ENCODE results near the gene MARCHF9.

DNA sequence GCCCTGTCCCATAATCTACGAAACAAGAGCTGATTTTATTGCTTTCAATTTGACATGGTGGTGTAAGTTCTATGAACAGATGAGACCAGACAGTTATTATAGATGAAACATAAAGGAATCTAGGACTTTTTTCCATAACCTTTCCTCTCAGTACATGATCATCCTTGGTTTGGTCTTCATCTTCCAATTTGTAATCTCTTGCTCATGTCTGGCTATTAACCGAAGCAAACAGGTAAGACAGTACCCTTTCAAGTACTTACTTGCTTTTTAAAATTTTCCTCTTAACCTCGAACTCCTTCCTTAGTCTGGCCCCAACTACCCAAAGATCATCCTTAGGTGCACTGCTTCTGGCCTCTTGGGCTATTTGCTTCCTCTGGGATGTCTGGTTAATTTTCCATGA, 8.9 kb upstream of the MARCHF9 start:
- TF ChIP-seq, protein P1, sequence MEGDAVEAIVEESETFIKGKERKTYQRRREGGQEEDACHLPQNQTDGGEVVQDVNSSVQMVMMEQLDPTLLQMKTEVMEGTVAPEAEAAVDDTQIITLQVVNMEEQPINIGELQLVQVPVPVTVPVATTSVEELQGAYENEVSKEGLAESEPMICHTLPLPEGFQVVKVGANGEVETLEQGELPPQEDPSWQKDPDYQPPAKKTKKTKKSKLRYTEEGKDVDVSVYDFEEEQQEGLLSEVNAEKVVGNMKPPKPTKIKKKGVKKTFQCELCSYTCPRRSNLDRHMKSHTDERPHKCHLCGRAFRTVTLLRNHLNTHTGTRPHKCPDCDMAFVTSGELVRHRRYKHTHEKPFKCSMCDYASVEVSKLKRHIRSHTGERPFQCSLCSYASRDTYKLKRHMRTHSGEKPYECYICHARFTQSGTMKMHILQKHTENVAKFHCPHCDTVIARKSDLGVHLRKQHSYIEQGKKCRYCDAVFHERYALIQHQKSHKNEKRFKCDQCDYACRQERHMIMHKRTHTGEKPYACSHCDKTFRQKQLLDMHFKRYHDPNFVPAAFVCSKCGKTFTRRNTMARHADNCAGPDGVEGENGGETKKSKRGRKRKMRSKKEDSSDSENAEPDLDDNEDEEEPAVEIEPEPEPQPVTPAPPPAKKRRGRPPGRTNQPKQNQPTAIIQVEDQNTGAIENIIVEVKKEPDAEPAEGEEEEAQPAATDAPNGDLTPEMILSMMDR (IDR thresholded peaks at IDR 0.05), result no peak
- no peak for TF ChIP-seq EP300 (IDR thresholded peaks at IDR 0.05)

Measured in ovary (tissue), 3 donors.